ENCODE results near the gene TMEM132D.

DNA sequence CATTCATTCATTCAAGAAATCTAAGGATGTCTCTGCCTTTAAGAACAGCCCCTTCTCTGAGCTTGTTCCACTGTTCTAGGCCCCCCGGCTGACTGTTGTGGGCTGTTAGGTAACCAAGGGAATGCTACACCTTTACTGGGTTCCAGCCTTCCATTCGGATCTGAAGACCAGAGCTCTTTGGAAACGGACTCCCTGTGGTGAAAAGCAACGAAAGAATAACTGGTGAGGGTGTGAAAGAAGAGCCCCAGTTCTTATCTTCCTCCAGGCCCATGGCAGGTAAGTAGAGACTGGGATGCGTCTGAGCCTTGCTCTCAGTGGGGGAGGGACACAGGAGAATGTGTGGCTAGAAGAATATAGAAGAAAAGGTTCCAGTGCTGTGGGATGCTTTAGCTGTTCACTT is 207.4 kb downstream of the TMEM132D start:
- TF ChIP-seq, protein P1, sequence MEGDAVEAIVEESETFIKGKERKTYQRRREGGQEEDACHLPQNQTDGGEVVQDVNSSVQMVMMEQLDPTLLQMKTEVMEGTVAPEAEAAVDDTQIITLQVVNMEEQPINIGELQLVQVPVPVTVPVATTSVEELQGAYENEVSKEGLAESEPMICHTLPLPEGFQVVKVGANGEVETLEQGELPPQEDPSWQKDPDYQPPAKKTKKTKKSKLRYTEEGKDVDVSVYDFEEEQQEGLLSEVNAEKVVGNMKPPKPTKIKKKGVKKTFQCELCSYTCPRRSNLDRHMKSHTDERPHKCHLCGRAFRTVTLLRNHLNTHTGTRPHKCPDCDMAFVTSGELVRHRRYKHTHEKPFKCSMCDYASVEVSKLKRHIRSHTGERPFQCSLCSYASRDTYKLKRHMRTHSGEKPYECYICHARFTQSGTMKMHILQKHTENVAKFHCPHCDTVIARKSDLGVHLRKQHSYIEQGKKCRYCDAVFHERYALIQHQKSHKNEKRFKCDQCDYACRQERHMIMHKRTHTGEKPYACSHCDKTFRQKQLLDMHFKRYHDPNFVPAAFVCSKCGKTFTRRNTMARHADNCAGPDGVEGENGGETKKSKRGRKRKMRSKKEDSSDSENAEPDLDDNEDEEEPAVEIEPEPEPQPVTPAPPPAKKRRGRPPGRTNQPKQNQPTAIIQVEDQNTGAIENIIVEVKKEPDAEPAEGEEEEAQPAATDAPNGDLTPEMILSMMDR (IDR thresholded peaks at IDR 0.05) = no peak
- TF ChIP-seq FOXP1 (CRISPR knock-in tag; IDR thresholded peaks at IDR 0.05; ENCODE audit: borderline replicate concordance) = no peak
- TF ChIP-seq SP1 (CRISPR knock-in tag; conservative IDR thresholded peaks at IDR 0.05) = no peak
- TF ChIP-seq, protein P2, sequence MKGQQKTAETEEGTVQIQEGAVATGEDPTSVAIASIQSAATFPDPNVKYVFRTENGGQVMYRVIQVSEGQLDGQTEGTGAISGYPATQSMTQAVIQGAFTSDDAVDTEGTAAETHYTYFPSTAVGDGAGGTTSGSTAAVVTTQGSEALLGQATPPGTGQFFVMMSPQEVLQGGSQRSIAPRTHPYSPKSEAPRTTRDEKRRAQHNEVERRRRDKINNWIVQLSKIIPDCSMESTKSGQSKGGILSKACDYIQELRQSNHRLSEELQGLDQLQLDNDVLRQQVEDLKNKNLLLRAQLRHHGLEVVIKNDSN (CRISPR knock-in tag; IDR thresholded peaks at IDR 0.05) = no peak
- TF ChIP-seq, protein P3, sequence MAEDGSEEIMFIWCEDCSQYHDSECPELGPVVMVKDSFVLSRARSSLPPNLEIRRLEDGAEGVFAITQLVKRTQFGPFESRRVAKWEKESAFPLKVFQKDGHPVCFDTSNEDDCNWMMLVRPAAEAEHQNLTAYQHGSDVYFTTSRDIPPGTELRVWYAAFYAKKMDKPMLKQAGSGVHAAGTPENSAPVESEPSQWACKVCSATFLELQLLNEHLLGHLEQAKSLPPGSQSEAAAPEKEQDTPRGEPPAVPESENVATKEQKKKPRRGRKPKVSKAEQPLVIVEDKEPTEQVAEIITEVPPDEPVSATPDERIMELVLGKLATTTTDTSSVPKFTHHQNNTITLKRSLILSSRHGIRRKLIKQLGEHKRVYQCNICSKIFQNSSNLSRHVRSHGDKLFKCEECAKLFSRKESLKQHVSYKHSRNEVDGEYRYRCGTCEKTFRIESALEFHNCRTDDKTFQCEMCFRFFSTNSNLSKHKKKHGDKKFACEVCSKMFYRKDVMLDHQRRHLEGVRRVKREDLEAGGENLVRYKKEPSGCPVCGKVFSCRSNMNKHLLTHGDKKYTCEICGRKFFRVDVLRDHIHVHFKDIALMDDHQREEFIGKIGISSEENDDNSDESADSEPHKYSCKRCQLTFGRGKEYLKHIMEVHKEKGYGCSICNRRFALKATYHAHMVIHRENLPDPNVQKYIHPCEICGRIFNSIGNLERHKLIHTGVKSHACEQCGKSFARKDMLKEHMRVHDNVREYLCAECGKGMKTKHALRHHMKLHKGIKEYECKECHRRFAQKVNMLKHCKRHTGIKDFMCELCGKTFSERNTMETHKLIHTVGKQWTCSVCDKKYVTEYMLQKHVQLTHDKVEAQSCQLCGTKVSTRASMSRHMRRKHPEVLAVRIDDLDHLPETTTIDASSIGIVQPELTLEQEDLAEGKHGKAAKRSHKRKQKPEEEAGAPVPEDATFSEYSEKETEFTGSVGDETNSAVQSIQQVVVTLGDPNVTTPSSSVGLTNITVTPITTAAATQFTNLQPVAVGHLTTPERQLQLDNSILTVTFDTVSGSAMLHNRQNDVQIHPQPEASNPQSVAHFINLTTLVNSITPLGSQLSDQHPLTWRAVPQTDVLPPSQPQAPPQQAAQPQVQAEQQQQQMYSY (CRISPR knock-in tag; IDR thresholded peaks at IDR 0.05) = no peak
- TF ChIP-seq, protein P4, sequence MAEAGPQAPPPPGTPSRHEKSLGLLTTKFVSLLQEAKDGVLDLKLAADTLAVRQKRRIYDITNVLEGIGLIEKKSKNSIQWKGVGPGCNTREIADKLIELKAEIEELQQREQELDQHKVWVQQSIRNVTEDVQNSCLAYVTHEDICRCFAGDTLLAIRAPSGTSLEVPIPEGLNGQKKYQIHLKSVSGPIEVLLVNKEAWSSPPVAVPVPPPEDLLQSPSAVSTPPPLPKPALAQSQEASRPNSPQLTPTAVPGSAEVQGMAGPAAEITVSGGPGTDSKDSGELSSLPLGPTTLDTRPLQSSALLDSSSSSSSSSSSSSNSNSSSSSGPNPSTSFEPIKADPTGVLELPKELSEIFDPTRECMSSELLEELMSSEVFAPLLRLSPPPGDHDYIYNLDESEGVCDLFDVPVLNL (CRISPR knock-in tag; IDR thresholded peaks at IDR 0.05; ENCODE audit: borderline replicate concordance, low read depth) = no peak
- no peak for TF ChIP-seq CREB1 (CRISPR knock-in tag; IDR thresholded peaks at IDR 0.05)
- TF ChIP-seq, protein P5, sequence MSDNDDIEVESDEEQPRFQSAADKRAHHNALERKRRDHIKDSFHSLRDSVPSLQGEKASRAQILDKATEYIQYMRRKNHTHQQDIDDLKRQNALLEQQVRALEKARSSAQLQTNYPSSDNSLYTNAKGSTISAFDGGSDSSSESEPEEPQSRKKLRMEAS (CRISPR knock-in tag; IDR thresholded peaks at IDR 0.05) = no peak
- no peak for TF ChIP-seq ELF4 (CRISPR knock-in tag; IDR thresholded peaks at IDR 0.05; ENCODE audit: low read depth)
- TF ChIP-seq TCF7 (CRISPR knock-in tag; IDR thresholded peaks at IDR 0.05; ENCODE audit: low read depth) = no peak
- TF ChIP-seq, protein P6, sequence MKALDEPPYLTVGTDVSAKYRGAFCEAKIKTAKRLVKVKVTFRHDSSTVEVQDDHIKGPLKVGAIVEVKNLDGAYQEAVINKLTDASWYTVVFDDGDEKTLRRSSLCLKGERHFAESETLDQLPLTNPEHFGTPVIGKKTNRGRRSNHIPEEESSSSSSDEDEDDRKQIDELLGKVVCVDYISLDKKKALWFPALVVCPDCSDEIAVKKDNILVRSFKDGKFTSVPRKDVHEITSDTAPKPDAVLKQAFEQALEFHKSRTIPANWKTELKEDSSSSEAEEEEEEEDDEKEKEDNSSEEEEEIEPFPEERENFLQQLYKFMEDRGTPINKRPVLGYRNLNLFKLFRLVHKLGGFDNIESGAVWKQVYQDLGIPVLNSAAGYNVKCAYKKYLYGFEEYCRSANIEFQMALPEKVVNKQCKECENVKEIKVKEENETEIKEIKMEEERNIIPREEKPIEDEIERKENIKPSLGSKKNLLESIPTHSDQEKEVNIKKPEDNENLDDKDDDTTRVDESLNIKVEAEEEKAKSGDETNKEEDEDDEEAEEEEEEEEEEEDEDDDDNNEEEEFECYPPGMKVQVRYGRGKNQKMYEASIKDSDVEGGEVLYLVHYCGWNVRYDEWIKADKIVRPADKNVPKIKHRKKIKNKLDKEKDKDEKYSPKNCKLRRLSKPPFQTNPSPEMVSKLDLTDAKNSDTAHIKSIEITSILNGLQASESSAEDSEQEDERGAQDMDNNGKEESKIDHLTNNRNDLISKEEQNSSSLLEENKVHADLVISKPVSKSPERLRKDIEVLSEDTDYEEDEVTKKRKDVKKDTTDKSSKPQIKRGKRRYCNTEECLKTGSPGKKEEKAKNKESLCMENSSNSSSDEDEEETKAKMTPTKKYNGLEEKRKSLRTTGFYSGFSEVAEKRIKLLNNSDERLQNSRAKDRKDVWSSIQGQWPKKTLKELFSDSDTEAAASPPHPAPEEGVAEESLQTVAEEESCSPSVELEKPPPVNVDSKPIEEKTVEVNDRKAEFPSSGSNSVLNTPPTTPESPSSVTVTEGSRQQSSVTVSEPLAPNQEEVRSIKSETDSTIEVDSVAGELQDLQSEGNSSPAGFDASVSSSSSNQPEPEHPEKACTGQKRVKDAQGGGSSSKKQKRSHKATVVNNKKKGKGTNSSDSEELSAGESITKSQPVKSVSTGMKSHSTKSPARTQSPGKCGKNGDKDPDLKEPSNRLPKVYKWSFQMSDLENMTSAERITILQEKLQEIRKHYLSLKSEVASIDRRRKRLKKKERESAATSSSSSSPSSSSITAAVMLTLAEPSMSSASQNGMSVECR (CRISPR knock-in tag; IDR thresholded peaks at IDR 0.05; ENCODE audit: borderline replicate concordance) = no peak
- TF ChIP-seq, protein P7, sequence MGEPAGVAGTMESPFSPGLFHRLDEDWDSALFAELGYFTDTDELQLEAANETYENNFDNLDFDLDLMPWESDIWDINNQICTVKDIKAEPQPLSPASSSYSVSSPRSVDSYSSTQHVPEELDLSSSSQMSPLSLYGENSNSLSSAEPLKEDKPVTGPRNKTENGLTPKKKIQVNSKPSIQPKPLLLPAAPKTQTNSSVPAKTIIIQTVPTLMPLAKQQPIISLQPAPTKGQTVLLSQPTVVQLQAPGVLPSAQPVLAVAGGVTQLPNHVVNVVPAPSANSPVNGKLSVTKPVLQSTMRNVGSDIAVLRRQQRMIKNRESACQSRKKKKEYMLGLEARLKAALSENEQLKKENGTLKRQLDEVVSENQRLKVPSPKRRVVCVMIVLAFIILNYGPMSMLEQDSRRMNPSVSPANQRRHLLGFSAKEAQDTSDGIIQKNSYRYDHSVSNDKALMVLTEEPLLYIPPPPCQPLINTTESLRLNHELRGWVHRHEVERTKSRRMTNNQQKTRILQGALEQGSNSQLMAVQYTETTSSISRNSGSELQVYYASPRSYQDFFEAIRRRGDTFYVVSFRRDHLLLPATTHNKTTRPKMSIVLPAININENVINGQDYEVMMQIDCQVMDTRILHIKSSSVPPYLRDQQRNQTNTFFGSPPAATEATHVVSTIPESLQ (CRISPR knock-in tag; IDR thresholded peaks at IDR 0.05) = no peak

All from WTC11 (cell line).